Liver (tissue), 9 donors: ENCODE measurements around the gene JAGN1. TPM values are rescaled to one million over a fixed set of nuclear protein-coding genes. Genes with fewer than 3 reads are reported as not detected.

Experiments used
- DNase-seq: peaks from one replicate; pipeline ENCODE4 v3.0.0-alpha.2; 2017; ENCODE audit warnings: low spot score
- H3K27ac ChIP-seq, 2 donors: one replicate each; pipeline ENCODE4 v1.7.0; 2013; ENCODE audit warnings: inconsistent platforms in 2 of 2, low read length in 2 of 2, control low read depth in 1 of 2, low read depth in 1 of 2, mild to moderate bottlenecking in 1 of 2
- H3K27me3 ChIP-seq, 4 donors: one replicate each; pipeline versions ENCODE4 v1.6.1 to v1.7.0; 2013; ENCODE audit warnings: low read length in 3 of 4, inconsistent platforms in 1 of 4, mild to moderate bottlenecking in 1 of 4, moderate library complexity in 1 of 4; ENCODE audit not compliant: control insufficient read depth in 4 of 4, insufficient read depth in 4 of 4
- H3K36me3 ChIP-seq, 4 donors: one replicate each; pipeline versions ENCODE4 v1.6.1 to v1.7.0; 2013; ENCODE audit warnings: low read length in 3 of 4, mild to moderate bottlenecking in 3 of 4, low read depth in 1 of 4, moderate library complexity in 1 of 4; ENCODE audit not compliant: control insufficient read depth in 4 of 4, insufficient read depth in 3 of 4
- H3K4me1 ChIP-seq, 4 donors: one replicate each; pipeline versions ENCODE4 v1.6.1 to v1.7.0; 2013; ENCODE audit warnings: low read length in 3 of 4, mild to moderate bottlenecking in 3 of 4, moderate library complexity in 1 of 4; ENCODE audit not compliant: control insufficient read depth in 4 of 4, insufficient read depth in 4 of 4
- H3K4me3 ChIP-seq, 3 donors: one replicate each; pipeline versions ENCODE4 v1.6.1 to v1.7.0; 2013; ENCODE audit warnings: low read length in 3 of 3, control low read depth in 1 of 3, low read depth in 1 of 3, mild to moderate bottlenecking in 1 of 3
- H3K9ac ChIP-seq, 2 donors: one replicate each; pipeline ENCODE4 v1.7.0; 2013; ENCODE audit warnings: low read length in 2 of 2, mild to moderate bottlenecking in 2 of 2, moderate library complexity in 2 of 2, control low read depth in 1 of 2, low read depth in 1 of 2
- H3K9me3 ChIP-seq, 4 donors: one replicate each; pipeline versions ENCODE4 v1.6.1 to v1.7.0; 2013; ENCODE audit warnings: low read length in 3 of 4; ENCODE audit not compliant: control insufficient read depth in 4 of 4
- ATF3 ChIP-seq: IDR thresholded peaks from 2 replicates; pipeline ENCODE4 v1.6.1; 2016; ENCODE audit warnings: antibody characterized with exemption
- FOXA1 ChIP-seq: IDR thresholded peaks from 2 replicates; pipeline ENCODE4 v1.6.1; 2016; ENCODE audit warnings: antibody characterized with exemption
- FOXA2 ChIP-seq: IDR thresholded peaks from 2 replicates; pipeline ENCODE4 v1.6.1; 2016; ENCODE audit warnings: antibody characterized with exemption
- GABPA ChIP-seq, 2 donors: IDR thresholded peaks in 1 of 2; conservative IDR thresholded peaks in 1 of 2; 2 replicates each; pipeline ENCODE4 v1.6.1; 2016; ENCODE audit warnings: antibody characterized with exemption in 2 of 2, mild to moderate bottlenecking in 1 of 2, moderate library complexity in 1 of 2
- HNF4G ChIP-seq: IDR thresholded peaks from 2 replicates; pipeline ENCODE4 v1.6.1; 2016; ENCODE audit warnings: antibody characterized with exemption
- JUND ChIP-seq, 2 donors: IDR thresholded peaks; 2 replicates each; pipeline ENCODE4 v1.6.1; 2016; ENCODE audit warnings: antibody characterized with exemption in 2 of 2
- NR2F2 ChIP-seq: IDR thresholded peaks from 2 replicates; pipeline ENCODE4 v1.6.1; 2016; ENCODE audit warnings: antibody characterized with exemption
- RAD21 ChIP-seq, 2 donors: IDR thresholded peaks; 2 replicates each; pipeline ENCODE4 v1.6.1; 2016; ENCODE audit warnings: antibody characterized with exemption in 2 of 2, mild to moderate bottlenecking in 2 of 2
- RXRA ChIP-seq, 2 donors: IDR thresholded peaks; 2 replicates each; pipeline ENCODE4 v1.6.1; 2017 to 2018; ENCODE audit warnings: antibody characterized with exemption in 2 of 2, mild to moderate bottlenecking in 1 of 2
- SP1 ChIP-seq: IDR thresholded peaks from 2 replicates; pipeline ENCODE4 v1.6.1; 2018; ENCODE audit warnings: antibody characterized with exemption, mild to moderate bottlenecking
- TAF1 ChIP-seq: conservative IDR thresholded peaks from 2 replicates; pipeline ENCODE4 v1.6.1; 2016; ENCODE audit warnings: antibody characterized with exemption, mild to moderate bottlenecking
- YY1 ChIP-seq: IDR thresholded peaks from 2 replicates; pipeline ENCODE4 v1.6.1; 2016; ENCODE audit warnings: antibody characterized with exemption, mild to moderate bottlenecking
- WGBS: extraction: QIAGEN DNeasy Blood & Tissue Kit; methylation state at CpG from one replicate; pipeline ENCODE4 v1.1.7; 2013; 5-methylcytosine and 5-hydroxymethylcytosine counted together
- polyA plus RNA-seq, 2 donors: library from polyadenylated mRNA; stranded (reverse) in 1 of 2; unstranded in 1 of 2; fragments of 200-250 nt in 1 of 2; fragments of >200 nt in 1 of 2; fragmentation: Nextera tagmentation in 1 of 2; extraction: Ambion mirVana in 1 of 2; gene quantifications; one replicate each; pipeline versions ENCODE4 v1.2.1 to v1.2.3, GENCODE V29; 2013 to 2015
- total RNA-seq, 2 donors: library from RNA; depleted of rRNA; stranded (reverse); fragments of >200 nt; gene quantifications; one replicate each; pipeline ENCODE4 v1.2.3, GENCODE V29; 2014
- TF ChIP-seq, protein P1 (sequence below): fragments of 150-350 bp; IDR thresholded peaks from 2 replicates; pipeline ENCODE4 v1.5.1; 2017; ENCODE audit warnings: improper control_type of control experiment, low read depth, low read length; ENCODE audit not compliant: missing input control
- TF ChIP-seq, protein P2 (sequence below): IDR thresholded peaks from 2 replicates; pipeline ENCODE4 v1.6.1; 2016; ENCODE audit warnings: antibody characterized with exemption, mild to moderate bottlenecking
- TF ChIP-seq, protein P3 (sequence below): IDR thresholded peaks from 2 replicates; pipeline ENCODE4 v1.6.1; 2016; ENCODE audit warnings: antibody characterized with exemption
- donor health status: healthy.
- donor health status: healthy.
- donor health status: healthy.
- donor health status: healthy.
- donor health status: healthy.

The JAGN1 gene
- total and polyA plus RNA-seq, 4 donors: 18.0 to 46.8 (median 30.6) TPM

DNA sequence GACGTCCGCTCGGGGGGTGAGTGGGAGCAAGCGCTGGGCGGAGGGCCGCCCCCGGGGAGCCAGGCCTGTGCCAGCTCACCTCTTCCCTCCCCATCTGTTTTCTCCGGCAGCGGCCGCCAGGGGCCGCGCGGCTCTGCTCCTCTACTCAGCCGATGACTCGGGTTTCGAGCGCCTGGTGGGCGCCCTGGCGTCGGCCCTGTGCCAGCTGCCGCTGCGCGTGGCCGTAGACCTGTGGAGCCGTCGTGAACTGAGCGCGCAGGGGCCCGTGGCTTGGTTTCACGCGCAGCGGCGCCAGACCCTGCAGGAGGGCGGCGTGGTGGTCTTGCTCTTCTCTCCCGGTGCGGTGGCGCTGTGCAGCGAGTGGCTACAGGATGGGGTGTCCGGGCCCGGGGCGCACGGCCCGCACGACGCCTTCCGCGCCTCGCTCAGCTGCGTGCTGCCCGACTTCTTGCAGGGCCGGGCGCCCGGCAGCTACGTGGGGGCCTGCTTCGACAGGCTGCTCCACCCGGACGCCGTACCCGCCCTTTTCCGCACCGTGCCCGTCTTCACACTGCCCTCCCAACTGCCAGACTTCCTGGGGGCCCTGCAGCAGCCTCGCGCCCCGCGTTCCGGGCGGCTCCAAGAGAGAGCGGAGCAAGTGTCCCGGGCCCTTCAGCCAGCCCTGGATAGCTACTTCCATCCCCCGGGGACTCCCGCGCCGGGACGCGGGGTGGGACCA, 42.6 kb downstream of the JAGN1 start:
- Histone ChIP-seq H3K4me1 (peaks cover 4 to 29% (median 22%) of the 10 kb centered on the region in 4 donors), H3K27me3 (no peaks in the 10 kb centered on the region), H3K9ac (peak overlapping the region in 1 of 2 donors; percentile 5), H3K9me3 (no peaks in the 10 kb centered on the region), H3K4me3 (peak overlapping the region; percentile 68 to 70 (median 69)), H3K27ac (peak overlapping the region; percentile 87 to 93), H3K36me3 (peaks cover 7 to 40% (median 13%) of the 10 kb centered on the region in 4 donors)
- peak; percentile 80 for DNase-seq
- under 1% methylated on average over 77 of the region's 77 CpGs for WGBS
- no peak for TF ChIP-seq GABPA (IDR thresholded peaks at IDR 0.05 in 1 of 2, conservative IDR thresholded peaks at IDR 0.05 in 1 of 2)
- no peak for TF ChIP-seq NR2F2
- no peak for TF ChIP-seq FOXA1
- no peak for TF ChIP-seq TAF1
- peak; percentile 72 to 74 for TF ChIP-seq RAD21 (IDR thresholded peaks at IDR 0.05)
- TF ChIP-seq, protein P1, sequence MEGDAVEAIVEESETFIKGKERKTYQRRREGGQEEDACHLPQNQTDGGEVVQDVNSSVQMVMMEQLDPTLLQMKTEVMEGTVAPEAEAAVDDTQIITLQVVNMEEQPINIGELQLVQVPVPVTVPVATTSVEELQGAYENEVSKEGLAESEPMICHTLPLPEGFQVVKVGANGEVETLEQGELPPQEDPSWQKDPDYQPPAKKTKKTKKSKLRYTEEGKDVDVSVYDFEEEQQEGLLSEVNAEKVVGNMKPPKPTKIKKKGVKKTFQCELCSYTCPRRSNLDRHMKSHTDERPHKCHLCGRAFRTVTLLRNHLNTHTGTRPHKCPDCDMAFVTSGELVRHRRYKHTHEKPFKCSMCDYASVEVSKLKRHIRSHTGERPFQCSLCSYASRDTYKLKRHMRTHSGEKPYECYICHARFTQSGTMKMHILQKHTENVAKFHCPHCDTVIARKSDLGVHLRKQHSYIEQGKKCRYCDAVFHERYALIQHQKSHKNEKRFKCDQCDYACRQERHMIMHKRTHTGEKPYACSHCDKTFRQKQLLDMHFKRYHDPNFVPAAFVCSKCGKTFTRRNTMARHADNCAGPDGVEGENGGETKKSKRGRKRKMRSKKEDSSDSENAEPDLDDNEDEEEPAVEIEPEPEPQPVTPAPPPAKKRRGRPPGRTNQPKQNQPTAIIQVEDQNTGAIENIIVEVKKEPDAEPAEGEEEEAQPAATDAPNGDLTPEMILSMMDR: peak; percentile 61
- no peak for TF ChIP-seq FOXA2
- TF ChIP-seq ATF3: no peak
- TF ChIP-seq, protein P2, sequence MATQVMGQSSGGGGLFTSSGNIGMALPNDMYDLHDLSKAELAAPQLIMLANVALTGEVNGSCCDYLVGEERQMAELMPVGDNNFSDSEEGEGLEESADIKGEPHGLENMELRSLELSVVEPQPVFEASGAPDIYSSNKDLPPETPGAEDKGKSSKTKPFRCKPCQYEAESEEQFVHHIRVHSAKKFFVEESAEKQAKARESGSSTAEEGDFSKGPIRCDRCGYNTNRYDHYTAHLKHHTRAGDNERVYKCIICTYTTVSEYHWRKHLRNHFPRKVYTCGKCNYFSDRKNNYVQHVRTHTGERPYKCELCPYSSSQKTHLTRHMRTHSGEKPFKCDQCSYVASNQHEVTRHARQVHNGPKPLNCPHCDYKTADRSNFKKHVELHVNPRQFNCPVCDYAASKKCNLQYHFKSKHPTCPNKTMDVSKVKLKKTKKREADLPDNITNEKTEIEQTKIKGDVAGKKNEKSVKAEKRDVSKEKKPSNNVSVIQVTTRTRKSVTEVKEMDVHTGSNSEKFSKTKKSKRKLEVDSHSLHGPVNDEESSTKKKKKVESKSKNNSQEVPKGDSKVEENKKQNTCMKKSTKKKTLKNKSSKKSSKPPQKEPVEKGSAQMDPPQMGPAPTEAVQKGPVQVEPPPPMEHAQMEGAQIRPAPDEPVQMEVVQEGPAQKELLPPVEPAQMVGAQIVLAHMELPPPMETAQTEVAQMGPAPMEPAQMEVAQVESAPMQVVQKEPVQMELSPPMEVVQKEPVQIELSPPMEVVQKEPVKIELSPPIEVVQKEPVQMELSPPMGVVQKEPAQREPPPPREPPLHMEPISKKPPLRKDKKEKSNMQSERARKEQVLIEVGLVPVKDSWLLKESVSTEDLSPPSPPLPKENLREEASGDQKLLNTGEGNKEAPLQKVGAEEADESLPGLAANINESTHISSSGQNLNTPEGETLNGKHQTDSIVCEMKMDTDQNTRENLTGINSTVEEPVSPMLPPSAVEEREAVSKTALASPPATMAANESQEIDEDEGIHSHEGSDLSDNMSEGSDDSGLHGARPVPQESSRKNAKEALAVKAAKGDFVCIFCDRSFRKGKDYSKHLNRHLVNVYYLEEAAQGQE: no peak
- no peak for TF ChIP-seq YY1
- no peak for TF ChIP-seq RXRA (IDR thresholded peaks at IDR 0.05)
- no peak for TF ChIP-seq HNF4G

- under 1% methylated on average over 50 of the region's 50 CpGs for WGBS
- peak; percentile 99 for DNase-seq
- peak within 1 kb of the TSS; percentile 68 to 91 (median 81) for H3K4me3 ChIP-seq
- H3K9me3 ChIP-seq: no peaks in the 10 kb centered on the region
- peak; percentile 72 for TF ChIP-seq SP1
- TF ChIP-seq TAF1: peak; percentile 18
- TF ChIP-seq, protein P3, sequence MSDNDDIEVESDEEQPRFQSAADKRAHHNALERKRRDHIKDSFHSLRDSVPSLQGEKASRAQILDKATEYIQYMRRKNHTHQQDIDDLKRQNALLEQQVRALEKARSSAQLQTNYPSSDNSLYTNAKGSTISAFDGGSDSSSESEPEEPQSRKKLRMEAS: peak; percentile 95
- TF ChIP-seq, protein P2: no peak
- TF ChIP-seq, protein P1: no peak
- peak; percentile 11 to 69 for TF ChIP-seq GABPA (IDR thresholded peaks at IDR 0.05 in 1 of 2, conservative IDR thresholded peaks at IDR 0.05 in 1 of 2)
- TF ChIP-seq HNF4G: no peak
- peak; percentile 72 for TF ChIP-seq YY1
- peak; percentile 36 for TF ChIP-seq ATF3
- peak; percentile 55 to 56 for TF ChIP-seq JUND (IDR thresholded peaks at IDR 0.05)
- no peak for TF ChIP-seq RAD21 (IDR thresholded peaks at IDR 0.05)
- H3K9ac ChIP-seq: peak within 1 kb of the TSS; percentile 76 to 82
- H3K36me3 ChIP-seq: peaks cover 8 to 33% (median 13%) of the 10 kb centered on the region in 4 donors
- H3K27me3 ChIP-seq: no peaks in the 10 kb centered on the region
- peaks cover 4 to 29% (median 22%) of the 10 kb centered on the region in 4 donors for H3K4me1 ChIP-seq
- peak within 1 kb of the TSS; percentile 87 to 93 for H3K27ac ChIP-seq
Observed at GRCh38 chr3:9933561-9934234, 43.3 kb downstream of the JAGN1 start, which contains the start of gene CRELD1. Gene CRELD1, plus strand, starts transcription at chr3:9933834. Its CDS starts 605 bp downstream, at chr3:9934439.
